GM19468 (cell line): Measurements from ENCODE around the gene SEZ6L.

Experiments used
- ATAC-seq: cut with Tn5 transposase; IDR thresholded peaks from one replicate; pipeline ENCODE4 v1.9.1; 2021; ENCODE audit warnings: mild to moderate bottlenecking, moderate library complexity, moderate number of reproducible peaks; ENCODE audit not compliant: unreplicated experiment; ENCODE audit errors: extremely low read depth

Gene SEZ6L

DNA sequence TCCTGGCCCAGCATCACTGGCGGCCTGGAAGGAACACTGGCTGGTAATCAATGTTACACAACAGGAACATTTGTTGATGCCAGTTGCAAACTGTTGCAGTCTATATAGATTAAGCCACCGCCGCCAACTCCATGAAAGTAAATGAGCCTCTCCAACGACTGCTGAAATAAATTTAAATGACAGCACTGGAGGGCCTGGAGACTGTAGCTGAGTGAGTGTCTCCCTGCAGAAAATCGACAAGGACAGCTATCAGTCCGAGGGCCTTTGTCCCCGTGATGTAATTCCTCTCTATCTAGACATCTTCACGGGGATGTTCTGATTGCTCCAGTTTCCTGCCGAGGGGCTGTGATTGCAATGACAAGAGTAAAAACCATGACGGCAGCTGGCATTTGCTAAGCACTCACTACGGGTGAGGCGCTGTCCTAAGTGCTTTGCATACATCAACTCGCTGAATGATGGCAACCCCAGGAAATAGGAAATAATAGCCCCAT, 120.4 kb downstream of the SEZ6L start:
- no peak for ATAC-seq

- ATAC-seq: no peak
These were observed 122.8 kb downstream of the SEZ6L start for GRCh38 chr22:26291940-26292666.

- ATAC-seq: no peak
These were observed 123.4 kb downstream of the SEZ6L start for GRCh38 chr22:26292667-26292995.

DNA sequence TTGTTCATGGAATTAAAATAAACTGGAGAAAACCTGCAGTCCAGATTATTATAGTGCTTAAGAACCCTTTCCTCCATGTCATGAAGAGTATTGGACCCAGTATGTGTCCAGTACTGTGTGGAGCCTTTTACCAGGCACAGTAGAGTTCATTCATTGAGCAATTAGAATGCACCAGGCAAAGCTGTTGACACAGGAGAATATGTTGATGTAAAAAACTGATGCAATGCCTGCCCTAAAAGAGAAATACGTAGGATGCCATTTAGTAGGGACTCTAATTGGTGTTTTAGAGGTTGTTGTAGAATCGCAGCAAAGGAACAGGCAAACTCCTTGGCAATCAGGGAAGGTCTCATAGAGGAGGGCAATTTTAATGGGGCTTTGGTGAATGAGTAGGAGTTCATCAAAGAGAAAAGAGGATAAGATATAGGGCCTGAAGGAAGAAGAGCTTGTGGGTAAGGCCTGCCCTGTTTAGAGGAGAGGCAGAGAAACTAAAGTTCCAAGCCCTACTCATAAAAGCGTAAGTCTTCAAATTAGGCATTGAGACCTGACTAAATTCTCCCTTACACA, 126.4 kb downstream of the SEZ6L start:
- ATAC-seq: no peak

DNA sequence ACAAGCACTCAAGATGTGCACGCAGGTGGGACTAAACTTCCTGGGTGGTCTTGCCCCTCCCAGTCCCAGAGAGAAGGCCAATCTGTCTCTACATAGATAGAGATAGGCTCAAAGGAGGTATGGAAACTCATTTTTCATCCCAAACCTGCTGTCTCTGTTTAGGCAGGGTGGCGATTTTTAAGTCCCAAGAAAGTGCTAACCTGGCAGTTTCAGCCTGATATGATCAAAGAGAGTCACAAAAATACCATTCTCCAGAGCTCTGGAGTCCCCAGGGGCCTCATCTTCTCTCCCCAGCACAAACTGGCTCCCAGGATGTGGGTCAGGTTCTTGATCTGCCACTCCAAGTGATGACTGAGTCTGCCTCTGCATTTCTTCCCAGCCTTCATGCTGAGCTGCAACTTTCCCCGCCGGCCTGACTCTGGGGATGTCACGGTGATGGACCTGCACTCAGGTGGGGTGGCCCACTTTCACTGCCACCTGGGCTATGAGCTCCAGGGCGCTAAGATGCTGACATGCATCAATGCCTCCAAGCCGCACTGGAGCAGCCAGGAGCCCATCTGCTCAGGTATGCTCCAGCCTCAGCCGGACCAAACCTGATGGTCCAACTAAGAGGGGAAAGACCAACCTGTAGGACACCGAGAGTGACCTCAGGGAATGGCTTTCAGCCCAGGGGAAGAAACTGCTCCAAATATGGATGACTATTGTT, 129.5 kb downstream of the SEZ6L start:
- ATAC-seq: no peak

DNA sequence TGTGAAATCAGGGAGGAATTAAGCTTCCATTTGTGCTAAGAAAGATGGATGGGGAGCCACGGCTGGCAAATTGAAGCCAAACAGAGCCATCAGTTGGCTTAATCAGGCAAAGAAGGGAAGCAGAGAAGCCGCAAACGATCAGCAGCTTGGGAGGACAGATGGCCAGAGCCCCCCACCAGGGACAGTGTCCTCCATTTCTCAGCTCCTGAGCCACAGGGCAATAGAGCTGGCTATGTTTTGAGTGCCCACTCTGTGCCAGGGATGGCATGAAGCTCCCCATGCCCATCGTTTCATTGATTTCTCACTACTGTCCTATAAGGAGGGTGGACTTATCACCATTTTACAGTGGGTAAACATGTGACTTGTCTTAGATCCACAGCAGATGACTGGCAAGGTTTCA, 133.5 kb downstream of the SEZ6L start:
- no peak for ATAC-seq

DNA sequence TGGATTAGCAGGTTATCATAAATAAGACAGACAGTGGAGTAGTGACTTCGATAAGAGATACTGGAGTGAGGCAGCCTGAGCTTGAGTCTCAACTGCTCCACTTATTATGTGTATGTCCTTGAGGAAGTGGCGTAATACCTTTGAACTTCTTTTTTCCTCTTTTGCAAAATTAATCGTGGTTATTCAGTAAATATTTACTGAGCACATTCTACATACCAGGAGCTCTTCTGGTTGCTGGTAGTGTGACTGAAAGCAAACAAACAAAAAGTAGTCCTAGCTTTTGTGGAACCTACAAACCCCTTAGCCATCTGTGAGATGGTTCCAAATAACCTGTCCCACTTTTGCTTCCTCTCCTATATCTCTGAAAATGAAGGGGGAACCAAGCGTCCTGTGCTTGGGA, 134.2 kb downstream of the SEZ6L start:
- ATAC-seq: no peak

DNA sequence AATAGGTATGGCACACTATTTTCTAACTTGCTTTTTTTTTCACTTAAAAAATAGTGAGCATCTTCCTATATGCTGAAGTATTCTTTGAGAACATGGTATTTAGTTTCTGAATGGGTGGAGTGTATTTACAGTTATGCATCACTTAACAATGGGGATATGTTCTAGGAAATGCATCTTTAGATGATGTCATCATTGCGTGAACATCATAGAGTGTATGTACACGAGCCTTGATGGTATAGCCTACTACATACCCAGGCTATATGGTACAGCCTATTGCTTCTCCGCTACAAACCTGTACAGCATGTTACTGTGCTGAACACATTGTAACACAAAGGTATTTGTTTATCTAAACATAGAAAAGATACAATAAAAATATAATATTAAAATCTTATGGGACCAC, 135.5 kb downstream of the SEZ6L start:
- ATAC-seq: no peak

GRCh38 chr22:26308467-26308866, 139.2 kb downstream of the SEZ6L start:
- no peak for ATAC-seq

DNA sequence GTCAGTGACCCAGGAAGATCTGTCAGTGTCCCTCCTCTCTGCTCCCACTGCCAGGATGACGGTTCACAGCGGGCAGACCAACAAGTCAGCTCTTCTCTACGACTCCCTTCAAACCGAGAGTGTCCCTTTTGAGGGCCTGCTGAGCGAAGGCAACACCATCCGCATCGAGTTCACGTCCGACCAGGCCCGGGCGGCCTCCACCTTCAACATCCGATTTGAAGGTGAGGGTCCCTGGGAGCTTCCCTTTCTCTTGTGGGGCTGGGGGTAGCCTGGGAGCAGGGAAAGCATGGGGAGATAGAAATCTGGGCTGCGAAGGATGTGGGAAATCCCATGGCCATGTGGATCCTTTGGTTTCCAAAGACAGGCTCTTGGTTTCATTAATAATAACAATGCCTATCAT, 141.4 kb downstream of the SEZ6L start:
- ATAC-seq: no peak

DNA sequence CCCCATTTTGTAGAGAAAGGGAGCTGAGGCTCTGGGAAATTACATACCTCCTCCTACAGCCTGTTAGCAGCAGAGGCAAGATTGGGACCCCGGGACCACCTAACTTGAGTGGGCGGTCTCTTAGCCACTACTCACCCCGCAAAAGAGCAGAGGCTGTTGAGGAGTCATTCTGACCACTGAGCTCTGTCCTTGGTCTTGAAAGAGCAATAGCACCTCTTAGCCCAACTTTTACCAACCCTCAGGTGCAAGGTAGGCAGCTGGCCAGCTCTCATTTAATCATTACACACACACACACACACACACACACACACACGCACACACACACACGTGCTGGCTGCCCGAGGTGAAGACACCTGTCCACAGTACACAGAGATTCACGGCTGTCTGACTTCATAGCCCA, 144.0 kb downstream of the SEZ6L start:
- ATAC-seq: no peak

- no peak for ATAC-seq
These were observed 144.9 kb downstream of the SEZ6L start for GRCh38 chr22:26314171-26314570.

DNA sequence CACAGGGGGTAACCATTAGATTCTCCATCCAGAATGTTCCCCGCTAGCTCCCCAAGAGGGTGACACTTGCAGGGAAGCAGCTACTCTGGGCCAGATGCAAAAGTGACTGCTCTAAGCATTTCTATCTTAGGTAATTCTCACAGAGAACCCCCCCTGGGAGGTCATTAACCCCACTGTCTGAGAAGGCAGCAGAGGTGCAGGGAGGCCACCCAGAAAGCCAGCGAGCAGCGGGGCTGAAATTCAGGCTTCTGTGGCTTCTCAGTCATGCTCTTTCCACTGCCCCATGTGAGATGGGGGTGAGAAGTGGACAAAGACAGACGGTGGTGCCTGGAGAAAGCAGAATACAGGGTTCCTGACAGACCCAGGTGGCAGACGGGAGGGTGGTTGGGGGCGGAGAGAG, 145.4 kb downstream of the SEZ6L start:
- ATAC-seq: no peak

- no peak for ATAC-seq
These were observed 147.5 kb downstream of the SEZ6L start for GRCh38 chr22:26316732-26317285.

GRCh38 chr22:26318975-26319374, 149.7 kb downstream of the SEZ6L start:
- no peak for ATAC-seq

DNA sequence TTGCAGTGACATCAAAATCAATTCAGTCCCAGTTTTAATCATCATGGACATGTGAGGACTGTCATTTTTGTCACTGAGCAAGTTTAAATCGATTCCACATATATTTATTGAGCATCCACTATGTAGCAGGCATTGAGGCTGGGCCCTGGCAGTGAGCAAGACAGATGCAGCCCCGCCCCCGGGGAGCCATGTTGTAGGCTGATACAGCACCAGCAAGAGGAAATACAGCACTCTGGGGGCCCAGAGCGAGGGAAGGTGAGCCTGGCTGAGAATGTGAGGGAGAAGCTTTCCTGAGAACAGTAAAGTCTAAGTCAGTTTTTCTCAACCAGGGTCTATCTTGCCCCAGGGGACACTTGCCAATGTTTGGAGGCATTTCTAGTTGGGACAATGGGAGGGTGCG, 151.2 kb downstream of the SEZ6L start:
- no peak for ATAC-seq

DNA sequence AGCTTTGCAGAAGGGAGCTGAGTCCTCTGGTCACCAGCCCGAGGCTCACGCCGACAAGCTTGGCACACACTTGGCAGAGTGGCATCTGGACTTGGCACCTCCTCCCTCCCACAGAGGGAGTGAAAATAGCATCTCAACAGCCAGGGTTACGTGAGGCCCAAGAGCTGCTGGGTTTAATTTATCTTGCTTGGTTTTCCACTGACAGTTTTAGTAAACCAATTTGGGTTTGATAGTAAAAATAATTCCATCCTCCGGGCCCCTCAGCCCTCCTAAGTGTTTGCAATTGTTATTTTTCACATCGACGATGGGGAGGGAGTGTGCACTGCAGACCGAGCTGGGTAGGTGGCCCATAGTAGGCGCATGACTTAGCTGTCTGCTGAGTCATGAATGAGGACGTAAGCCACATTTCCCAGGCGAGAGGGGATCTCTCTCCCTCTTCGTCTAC, 152.2 kb downstream of the SEZ6L start:
- no peak for ATAC-seq

- ATAC-seq: no peak
These were observed 153.1 kb downstream of the SEZ6L start for GRCh38 chr22:26322179-26322905.

- ATAC-seq: no peak
These were observed 153.8 kb downstream of the SEZ6L start for GRCh38 chr22:26323013-26323412.

- ATAC-seq: no peak
These were observed 154.9 kb downstream of the SEZ6L start for GRCh38 chr22:26324150-26324549.

DNA sequence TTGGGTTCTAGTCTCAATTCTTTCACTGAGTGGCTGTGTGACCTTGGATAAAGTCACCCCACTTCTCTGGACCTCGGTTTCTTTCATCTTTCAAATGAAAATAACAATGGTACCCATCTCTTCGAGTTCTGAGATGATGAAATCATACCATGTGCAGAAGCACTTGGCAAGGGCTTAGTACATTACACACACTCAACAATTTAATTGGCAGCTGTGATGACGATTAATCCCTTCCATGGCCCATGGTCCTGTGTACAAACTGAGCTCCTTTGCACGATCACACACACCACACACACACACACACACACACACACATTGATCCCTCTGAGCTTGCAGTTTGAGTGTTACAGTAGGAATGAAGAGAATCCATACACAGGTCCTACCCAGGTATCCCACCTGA, 156.4 kb downstream of the SEZ6L start:
- ATAC-seq: no peak
